Right renal cortex interstitium (tissue), 3 donors: ENCODE data around the gene CSTF1. TPM values are rescaled to one million over a fixed set of nuclear protein-coding genes. Genes with fewer than 3 reads are reported as not detected.

Source experiments
- DNase-seq, 3 donors: peaks; one replicate each; pipeline ENCODE4 v3.0.0-alpha.2; 2013; ENCODE audit warnings: low read depth in 3 of 3, low spot score in 2 of 3
- polyA plus RNA-seq, 3 donors: library from polyadenylated mRNA; unstranded; fragments of 120-200 nt; gene quantifications; one replicate each; pipeline ENCODE4 v1.2.1, GENCODE V29; 2013; ENCODE audit not compliant: insufficient read length in 3 of 3

The CSTF1 gene
- polyA plus RNA-seq, 3 donors = 45.1 to 49.0 (median 48.4) TPM

- no peak for DNase-seq
Observed at GRCh38 chr20:56445540-56445939, 53.1 kb downstream of the CSTF1 start.

GRCh38 chr20:56447227-56447626, 54.8 kb downstream of the CSTF1 start:
- DNase-seq = no peak

- DNase-seq = no peak
Observed at GRCh38 chr20:56449459-56449858, 57.0 kb downstream of the CSTF1 start.

GRCh38 chr20:56451056-56451765, 58.8 kb downstream of the CSTF1 start:
- no peak for DNase-seq

GRCh38 chr20:56453352-56453751, 60.9 kb downstream of the CSTF1 start:
- DNase-seq = no peak

GRCh38 chr20:56454754-56455153, 62.3 kb downstream of the CSTF1 start:
- DNase-seq = no peak

Other genes starting within 250 kb of the CSTF1 start
- not detected for gene MC3R, start 143.9 kb upstream of the CSTF1 start, polyA plus RNA-seq
- 10 to 100 TPM; 43.1 to 45.3 (median 44.7) TPM for gene FAM210B, start 33.7 kb upstream of the CSTF1 start, polyA plus RNA-seq
- gene AURKA, start 430 bp upstream of the CSTF1 start, polyA plus RNA-seq = 10 to 100 TPM; 15.6 to 16.9 (median 16.6) TPM
- 1 to 10 TPM; 2.8 to 3.6 (median 3.6) TPM for gene CASS4, start 19.6 kb downstream of the CSTF1 start, polyA plus RNA-seq
- 100 to 1,000 TPM; 127 to 137 (median 127) TPM for gene RTF2, start 76.0 kb downstream of the CSTF1 start, polyA plus RNA-seq
- gene FAM209A, start 132.1 kb downstream of the CSTF1 start, polyA plus RNA-seq = under 1 TPM in 2 of 3 donors, not detected in 1; 0.30 to 0.71 TPM
- under 1 TPM in 1 of 3 donors, not detected in 2; 0.24 TPM for gene FAM209B, start 140.6 kb downstream of the CSTF1 start, polyA plus RNA-seq
- gene TFAP2C, start 236.7 kb downstream of the CSTF1 start, polyA plus RNA-seq = under 1 TPM; 0.54 to 0.94 (median 0.81) TPM